ENCODE results near the gene VPS35L.
"Not testable (repeated sequence)": the region's sequence is repeated elsewhere in the genome, so short reads cannot be mapped to it uniquely, and the experiment has no call there.

The VPS35L gene

GRCh38 chr16:19715566-19715965 is 160.1 kb downstream of the VPS35L start:
- no peak for DNase-seq

GRCh38 chr16:19716183-19716582 is 160.7 kb downstream of the VPS35L start:
- no peak for DNase-seq

GRCh38 chr16:19716728-19717127 is 161.2 kb downstream of the VPS35L start:
- DNase-seq: not testable (repeated sequence)

DNA sequence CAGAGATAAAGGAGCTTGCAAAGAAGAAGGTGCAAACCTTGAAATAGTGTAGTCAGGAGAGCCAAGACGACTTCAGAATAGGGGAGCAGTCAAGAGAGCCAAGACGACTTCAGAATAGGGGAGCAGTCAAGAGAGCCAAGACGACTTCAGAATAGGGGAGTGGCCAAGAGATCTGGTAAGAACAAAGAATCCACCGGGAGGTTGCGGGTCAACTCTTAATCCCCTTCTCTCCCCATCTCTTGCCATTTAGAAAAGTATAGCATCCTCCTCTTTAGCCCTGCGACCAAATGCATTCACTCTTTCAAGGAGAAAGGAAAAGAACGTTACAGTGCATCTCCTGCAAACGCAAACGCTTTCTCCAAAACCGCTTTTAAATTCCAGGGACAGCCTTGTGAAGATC is 161.8 kb downstream of the VPS35L start:
- DNase-seq: no peak

DNA sequence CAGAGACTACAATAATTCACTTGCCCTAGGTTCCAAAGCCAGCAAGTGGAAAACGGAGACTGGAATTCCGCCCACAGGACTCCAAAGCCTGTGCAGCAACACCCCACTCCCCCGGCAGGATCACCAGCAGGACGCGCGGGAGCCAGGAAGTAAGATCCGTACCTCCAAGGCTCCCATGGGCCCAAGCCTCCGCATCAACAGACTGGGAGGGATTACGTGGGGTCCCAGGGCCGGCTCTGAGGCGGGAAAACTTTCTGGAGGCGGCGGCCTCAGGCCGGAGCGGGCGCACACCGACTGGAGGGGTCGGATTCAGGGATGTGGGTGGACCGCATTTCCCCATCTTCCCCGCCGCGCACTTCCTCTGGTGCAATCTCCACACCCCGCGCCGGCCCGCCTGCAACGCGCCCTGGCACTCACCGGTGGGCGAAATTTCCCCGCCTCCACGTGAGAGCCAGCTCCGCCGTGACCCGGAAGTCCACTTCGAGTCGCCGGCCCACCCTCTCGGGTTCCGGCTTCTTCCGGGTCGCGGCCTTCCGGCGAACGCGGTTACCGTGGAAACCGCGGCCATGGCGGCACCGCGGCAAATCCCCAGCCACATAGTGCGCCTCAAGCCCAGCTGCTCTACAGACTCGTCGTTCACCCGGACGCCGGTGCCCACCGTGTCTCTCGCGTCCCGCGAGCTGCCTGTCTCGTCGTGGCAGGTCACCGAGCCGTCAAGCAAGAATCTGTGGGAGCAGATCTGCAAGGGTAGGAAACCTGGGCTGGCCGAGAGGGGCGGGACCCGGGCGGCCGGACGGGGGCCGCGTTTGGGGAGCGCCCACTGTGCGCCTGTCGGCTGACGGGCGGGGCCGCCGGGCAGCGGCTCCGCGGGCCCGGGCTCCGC is 162.5 kb downstream of the VPS35L start, which contains the start of the genes IQCK and KNOP1:
TSS of gene IQCK (plus strand) at position 531 of the 883 bp plus-strand sequence. CDS start at position 567, 36 bp downstream.
TSS of gene KNOP1 (minus strand) at position 487 of the 883 bp plus-strand sequence. CDS start 3,192 bp downstream, outside the sequence.
- DNase-seq: peak; percentile 89

DNA sequence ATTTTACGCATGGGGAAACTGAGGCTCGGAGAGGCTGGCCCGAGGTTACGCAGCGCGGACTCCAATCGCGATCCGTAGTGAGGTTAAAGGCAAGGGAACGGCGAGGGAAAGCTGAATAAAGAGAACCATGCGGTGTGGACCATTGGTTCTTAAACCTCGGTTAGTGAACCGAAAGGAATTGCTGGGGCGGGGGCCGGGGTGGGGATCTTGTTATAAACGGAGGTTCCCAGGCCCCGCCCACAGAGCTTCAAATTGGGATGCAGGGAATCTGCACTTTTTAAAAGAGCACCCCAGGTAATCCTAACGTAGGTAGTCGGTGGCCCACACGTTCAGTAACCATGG is 163.1 kb downstream of the VPS35L start:
- DNase-seq: no peak

GRCh38 chr16:19722269-19722952 is 166.9 kb downstream of the VPS35L start:
- no peak for DNase-seq

- DNase-seq: no peak
Measured at GRCh38 chr16:19722981-19723380, 167.5 kb downstream of the VPS35L start.

DNA sequence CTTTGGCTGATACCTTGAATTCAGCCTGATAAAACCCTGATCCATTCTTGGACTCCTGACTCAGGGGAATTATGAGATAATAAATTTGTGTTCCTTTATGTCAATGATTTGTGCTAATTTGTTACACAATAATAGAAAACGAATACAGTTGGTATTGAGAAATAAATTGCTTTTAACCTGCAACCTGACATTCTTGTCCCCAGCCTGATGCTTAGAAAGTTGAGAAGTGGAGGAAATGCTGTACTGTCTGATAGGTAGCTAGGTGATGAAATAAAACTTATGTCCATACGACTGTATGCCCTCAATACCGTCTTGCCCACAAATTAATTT is 173.1 kb downstream of the VPS35L start:
- DNase-seq: no peak

DNA sequence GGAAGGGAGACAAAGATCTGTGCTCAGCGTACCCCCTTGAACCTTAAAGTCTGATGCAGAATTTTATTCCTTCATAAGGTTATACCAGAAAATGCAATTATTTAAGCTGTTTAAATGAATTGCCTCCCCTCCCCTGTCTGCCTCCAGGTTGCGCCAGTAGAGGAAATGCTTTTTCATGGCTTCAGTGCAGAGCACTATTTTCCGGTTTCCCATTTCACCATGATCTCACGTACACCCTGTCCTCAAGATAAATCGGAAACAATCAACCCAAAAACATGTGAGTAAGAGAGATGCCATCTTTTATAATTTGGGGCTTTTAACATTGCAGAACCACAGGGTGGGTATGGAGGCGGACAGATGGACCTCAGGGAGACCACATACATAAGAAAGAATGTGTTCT is 178.0 kb downstream of the VPS35L start:
- no peak for DNase-seq

DNA sequence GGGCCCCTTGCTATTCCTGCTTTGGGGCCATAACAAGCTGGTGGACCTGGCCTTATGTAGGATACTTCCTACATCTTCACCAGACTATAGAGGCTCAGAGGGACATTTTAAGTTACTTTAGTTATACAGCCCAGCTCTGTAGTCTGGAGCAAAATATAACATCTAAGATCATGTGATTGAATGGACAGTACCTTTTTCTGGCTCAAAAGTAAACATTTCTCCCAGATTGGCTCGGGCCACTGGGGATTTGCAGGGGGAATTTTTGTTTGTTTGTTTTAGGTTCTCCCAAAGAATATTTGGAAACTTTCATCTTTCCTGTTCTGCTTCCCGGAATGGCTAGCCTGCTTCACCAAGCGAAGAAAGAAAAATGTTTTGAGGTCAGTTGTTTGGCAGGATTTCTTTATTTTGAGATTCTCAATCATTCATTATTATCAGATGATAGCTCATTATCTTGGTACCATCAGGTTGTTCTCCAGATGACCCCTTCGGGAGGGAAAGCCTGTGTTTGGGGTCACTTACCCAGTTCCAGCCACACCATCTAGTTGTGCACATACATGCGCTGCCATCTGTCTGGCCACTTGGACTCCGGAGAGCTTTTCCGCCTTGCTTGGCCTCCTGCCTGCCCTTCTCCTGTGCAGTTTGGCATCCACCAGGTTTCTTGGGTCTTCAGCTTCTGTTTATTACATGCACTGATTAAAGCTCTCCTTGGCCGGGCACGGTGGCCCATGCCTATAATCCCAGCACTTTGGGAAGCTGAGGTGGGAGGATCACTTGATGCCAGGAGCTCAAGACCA is 179.8 kb downstream of the VPS35L start:
- no peak for DNase-seq

- DNase-seq: no peak
Measured at GRCh38 chr16:19737306-19738038, 182.0 kb downstream of the VPS35L start.

GRCh38 chr16:19741354-19741753 is 185.9 kb downstream of the VPS35L start:
- DNase-seq: no peak

- no peak for DNase-seq
Measured at GRCh38 chr16:19743816-19744159, 188.3 kb downstream of the VPS35L start.

GRCh38 chr16:19744670-19745069 is 189.2 kb downstream of the VPS35L start:
- no peak for DNase-seq

GRCh38 chr16:19745286-19746010 is 189.9 kb downstream of the VPS35L start:
- DNase-seq: no peak

DNA sequence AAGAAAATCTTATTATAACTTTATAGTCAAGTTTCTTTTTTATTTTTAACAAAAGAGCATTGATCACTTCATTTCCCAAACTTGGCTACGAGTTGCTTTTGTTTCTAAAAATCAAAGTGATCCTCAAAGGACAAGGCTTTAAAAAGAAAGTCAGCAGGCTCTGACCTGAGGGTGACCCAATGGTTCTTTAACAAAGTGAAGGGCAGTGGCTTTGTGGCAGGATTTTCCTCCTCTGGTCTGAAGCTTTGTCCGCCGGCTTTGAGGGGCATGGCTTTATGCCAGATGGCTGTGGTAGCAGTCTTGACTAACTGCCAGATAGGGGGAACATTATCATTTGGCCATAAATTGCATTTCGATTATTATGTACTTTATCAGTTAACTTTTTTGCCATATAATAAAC is 191.1 kb downstream of the VPS35L start:
- no peak for DNase-seq

DNA sequence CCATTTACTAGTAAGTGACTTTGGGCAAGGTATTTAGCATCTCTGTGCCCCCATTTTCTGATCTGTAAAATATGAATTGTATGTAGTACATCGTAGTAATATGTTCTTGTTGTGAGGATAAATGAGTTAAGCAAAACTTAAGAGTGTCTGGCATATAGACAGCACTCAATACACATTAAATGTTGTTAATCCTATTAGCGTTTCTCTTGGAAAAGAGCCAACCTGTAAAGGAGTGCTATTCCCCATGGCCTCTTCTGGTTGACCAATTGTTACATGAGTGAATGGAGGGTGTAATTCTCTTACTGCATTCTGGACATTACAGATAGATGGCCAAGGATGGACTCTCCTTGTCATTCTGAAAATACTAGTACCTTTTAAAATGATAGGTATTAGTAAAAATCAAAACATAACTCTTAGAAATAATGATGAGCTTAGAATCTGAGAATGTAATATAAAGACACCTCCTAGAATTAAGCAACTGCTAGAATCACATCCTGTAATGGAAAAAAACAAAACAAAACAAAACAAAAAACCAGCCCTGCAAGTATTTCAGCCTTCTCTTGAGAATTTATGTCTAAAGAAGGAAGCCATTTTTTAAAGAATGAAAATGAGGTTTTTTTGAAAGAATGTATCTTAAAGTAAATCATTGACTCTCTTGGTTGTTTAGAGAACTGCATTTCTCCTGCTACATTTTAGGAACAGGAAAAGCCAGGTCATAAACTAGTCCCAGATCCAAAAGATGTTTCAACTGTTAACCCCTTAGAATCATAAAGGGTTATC is 193.1 kb downstream of the VPS35L start:
- no peak for DNase-seq

DNA sequence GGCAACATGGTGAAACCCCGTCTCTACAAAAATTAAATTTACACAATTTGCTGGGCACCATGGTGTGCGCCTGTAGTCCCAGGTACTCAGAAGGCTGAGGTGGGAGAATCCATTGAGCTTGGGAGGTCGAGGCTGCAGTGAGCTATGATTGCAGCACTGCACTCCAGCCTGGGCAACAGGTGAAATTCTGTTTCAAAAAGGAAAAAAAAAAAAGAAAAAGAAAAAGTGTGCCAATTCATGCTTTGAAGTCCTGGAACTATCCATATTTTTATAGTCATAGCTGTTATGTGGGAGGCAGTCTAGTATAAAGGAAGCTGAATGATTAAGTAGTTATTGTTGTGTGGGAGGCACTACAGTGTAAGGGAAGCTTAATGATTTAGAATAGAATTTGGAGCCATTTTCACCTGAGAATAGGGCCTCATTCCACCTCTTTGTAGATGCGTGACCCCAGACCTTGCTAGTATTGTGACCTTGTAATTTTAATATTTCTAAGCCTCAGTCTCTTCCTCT is 194.1 kb downstream of the VPS35L start:
- DNase-seq: no peak

All from CD4-positive, alpha-beta T cell treated with Interleukin-6 for 4 hours (primary cell).